B cell (primary cell): ENCODE results near the gene MAP1S. TPM values are rescaled to one million over a fixed set of nuclear protein-coding genes. Genes with fewer than 3 reads are reported as not detected.

Experiments
- ATAC-seq: fragments of 200-7000 bp; cut with Tn5 transposase; one replicate; pipeline ENCODE4 v1.10.0; 2021; ENCODE audit warnings: low read depth, mild to moderate bottlenecking, moderate number of reproducible peaks, moderate library complexity
- CTCF ChIA-PET: fragments of 350-600 bp; sonication (Branson Sonifier 250); formaldehyde crosslinking; loops from one replicate; lab custom pipeline; 2021; ENCODE audit warnings: antibody characterized with exemption, inconsistent platforms; lab: Charles Lee
- POLR2A ChIA-PET: fragments of 350-600 bp; sonication (Branson Sonifier 250); formaldehyde crosslinking; loops from one replicate; lab custom pipeline; 2021; ENCODE audit warnings: antibody characterized with exemption; lab: Charles Lee
- DNase-seq: peaks from one replicate; pipeline ENCODE4 v3.0.0; 2013
- H2AFZ ChIP-seq: 2 replicates; pipeline ENCODE4 v1.6.1; 2012; ENCODE audit warnings: mild to moderate bottlenecking, low read depth, low read length; ENCODE audit not compliant: insufficient read depth, poor library complexity, severe bottlenecking
- H3K27ac ChIP-seq, 2 donors: 1 replicate in 1 of 2; 2 replicates in 1 of 2; pipeline ENCODE4 v1.5.1; 2012 to 2013; ENCODE audit warnings: low read length in 2 of 2, mild to moderate bottlenecking in 2 of 2, moderate library complexity in 1 of 2
- H3K27me3 ChIP-seq, 4 experiments: fragments of 200-600 bp in 1 of 4; sonication (generic) in 1 of 4; replicated peaks in 1 of 4; 1 replicate in 2 of 4; 2 replicates in 2 of 4; pipeline versions ENCODE4 v1.6.1 to v1.7.0; 2013 to 2016; ENCODE audit warnings: low read length in 3 of 4, mild to moderate bottlenecking in 2 of 4, mixed read lengths in 1 of 4, moderate library complexity in 1 of 4; ENCODE audit not compliant: insufficient read depth in 4 of 4, control insufficient read depth in 3 of 4; ENCODE audit errors: control extremely low read depth in 1 of 4
- H3K36me3 ChIP-seq, 2 experiments: replicated peaks in 1 of 2; 1 replicate in 1 of 2; 2 replicates in 1 of 2; pipeline versions ENCODE4 v1.6.1 to v1.7.1; 2013; ENCODE audit warnings: low read length in 1 of 2; ENCODE audit not compliant: insufficient read depth in 2 of 2, control insufficient read depth in 1 of 2; ENCODE audit errors: control extremely low read depth in 1 of 2, extremely low read depth in 1 of 2
- H3K4me1 ChIP-seq, 2 donors: fragments of 200-600 bp in 1 of 2; sonication (generic) in 1 of 2; 1 replicate in 1 of 2; 2 replicates in 1 of 2; pipeline versions ENCODE4 v1.5.1 to v1.6.1; 2013 to 2017; ENCODE audit warnings: low read length in 2 of 2; ENCODE audit not compliant: control insufficient read depth in 2 of 2, insufficient read depth in 2 of 2
- H3K4me2 ChIP-seq: replicated peaks from 2 replicates; pipeline ENCODE3; 2012; ENCODE audit warnings: mild to moderate bottlenecking, low read depth, low read length; ENCODE audit not compliant: poor library complexity, severe bottlenecking
- H3K4me3 ChIP-seq, 5 experiments: fragments of 200-600 bp in 1 of 5; sonication (generic) in 1 of 5; 1 replicate in 3 of 5; 2 replicates in 2 of 5; pipeline versions ENCODE4 v1.5.1 to v1.7.0; 2011 to 2016; ENCODE audit warnings: low read length in 4 of 5, mild to moderate bottlenecking in 4 of 5, low read depth in 2 of 5, control low read depth in 1 of 5, moderate library complexity in 1 of 5; ENCODE audit not compliant: insufficient read depth in 1 of 5; ENCODE audit errors: control extremely low read depth in 1 of 5, extremely low read depth in 1 of 5
- H3K79me2 ChIP-seq: fragments of 200-600 bp; sonication (generic); one replicate; pipeline ENCODE4 v1.6.0; 2016; ENCODE audit warnings: low read length; ENCODE audit not compliant: control insufficient read depth, insufficient read depth
- H3K9ac ChIP-seq: fragments of 200-600 bp; sonication (generic); 2 replicates; pipeline ENCODE4 v1.6.1; 2017; ENCODE audit warnings: mild to moderate bottlenecking, low read length, moderate library complexity
- H3K9me3 ChIP-seq, 3 donors: one replicate each; pipeline versions ENCODE4 v1.6.1 to v1.7.1; 2013; ENCODE audit warnings: low read length in 2 of 3; ENCODE audit not compliant: control insufficient read depth in 2 of 3, insufficient read depth in 1 of 3; ENCODE audit errors: control extremely low read depth in 1 of 3
- H4K20me1 ChIP-seq: 2 replicates; pipeline ENCODE4 v1.6.0; 2012; ENCODE audit warnings: mild to moderate bottlenecking, low read length; ENCODE audit not compliant: insufficient read depth, control insufficient read depth, poor library complexity, severe bottlenecking
- H3K27ac Mint-ChIP-seq: one replicate; pipeline ENCODE4 v1.8.0; 2021; ENCODE audit warnings: mixed read lengths
- H3K27me3 Mint-ChIP-seq: one replicate; pipeline ENCODE4 v1.8.0; 2021; ENCODE audit warnings: mixed read lengths
- H3K4me1 Mint-ChIP-seq: one replicate; pipeline ENCODE4 v1.8.0; 2021; ENCODE audit warnings: mixed read lengths
- H3K4me3 Mint-ChIP-seq: one replicate; pipeline ENCODE4 v1.8.0; 2021; ENCODE audit warnings: mixed read lengths
- H3K9me3 Mint-ChIP-seq: one replicate; pipeline ENCODE4 v1.8.0; 2022; ENCODE audit warnings: mixed read lengths; ENCODE audit not compliant: insufficient read depth
- EZH2 ChIP-seq: IDR thresholded peaks from 2 replicates; pipeline ENCODE4 v1.6.1; 2012; ENCODE audit warnings: borderline replicate concordance, low read depth, mild to moderate bottlenecking, moderate library complexity, low read length; ENCODE audit not compliant: insufficient read depth, poor library complexity, severe bottlenecking
- WGBS: methylation state at CpG from one replicate; pipeline ENCODE4 v1.1.5; 2013; ENCODE audit warnings: missing lambda C conversion rate; ENCODE audit not compliant: insufficient coverage; 5-methylcytosine and 5-hydroxymethylcytosine counted together
- intact Hi-C: fragments of 100-400 bp; cut with micrococcal nuclease; formaldehyde crosslinking; loops from one replicate; pipeline ENCODE4 v1.10.0; 2022
- polyA plus RNA-seq: library from polyadenylated mRNA; depleted of rRNA; stranded (reverse); fragments of >200 nt; gene quantifications from 2 replicates; pipeline ENCODE4 v1.2.3, GENCODE V29; 2012
- total RNA-seq, 2 donors: library from RNA; stranded (reverse); fragments of 120-200 nt in 1 of 2; gene quantifications; 1 replicate in 1 of 2; 2 replicates in 1 of 2; pipeline versions ENCODE4 v1.2.3 to v1.2.4, GENCODE V29; 2013 to 2022
- TF ChIP-seq, protein P1 (sequence below): fragments of 200-600 bp; IDR thresholded peaks from one replicate; pipeline ENCODE4 v1.8.0; 2022; ENCODE audit warnings: antibody characterized with exemption, mild to moderate bottlenecking

MAP1S gene
- total and polyA plus RNA-seq, 2 donors (not counting 1 experiment from before 2014, with no cell fraction given), result 38.2 to 83.0 TPM

- POLR2A ChIA-PET, result interaction anchor here (0.6 to 1.7 kb wide), 7 partner anchors 13 to 592 kb away, joined by 3 to 18 read pairs (median 5); partner anchors contain the start of genes CCDC124 and MAP1S
- Mint-ChIP-seq H3K27ac (peak overlapping the region; percentile 93), H3K4me1 (peaks cover 76% of the 10 kb centered on the region), H3K4me3 (peak overlapping the region; percentile 84), H3K9me3 (no peaks in the 10 kb centered on the region), H3K27me3 (no peaks in the 10 kb centered on the region)
- TF ChIP-seq, protein P1, sequence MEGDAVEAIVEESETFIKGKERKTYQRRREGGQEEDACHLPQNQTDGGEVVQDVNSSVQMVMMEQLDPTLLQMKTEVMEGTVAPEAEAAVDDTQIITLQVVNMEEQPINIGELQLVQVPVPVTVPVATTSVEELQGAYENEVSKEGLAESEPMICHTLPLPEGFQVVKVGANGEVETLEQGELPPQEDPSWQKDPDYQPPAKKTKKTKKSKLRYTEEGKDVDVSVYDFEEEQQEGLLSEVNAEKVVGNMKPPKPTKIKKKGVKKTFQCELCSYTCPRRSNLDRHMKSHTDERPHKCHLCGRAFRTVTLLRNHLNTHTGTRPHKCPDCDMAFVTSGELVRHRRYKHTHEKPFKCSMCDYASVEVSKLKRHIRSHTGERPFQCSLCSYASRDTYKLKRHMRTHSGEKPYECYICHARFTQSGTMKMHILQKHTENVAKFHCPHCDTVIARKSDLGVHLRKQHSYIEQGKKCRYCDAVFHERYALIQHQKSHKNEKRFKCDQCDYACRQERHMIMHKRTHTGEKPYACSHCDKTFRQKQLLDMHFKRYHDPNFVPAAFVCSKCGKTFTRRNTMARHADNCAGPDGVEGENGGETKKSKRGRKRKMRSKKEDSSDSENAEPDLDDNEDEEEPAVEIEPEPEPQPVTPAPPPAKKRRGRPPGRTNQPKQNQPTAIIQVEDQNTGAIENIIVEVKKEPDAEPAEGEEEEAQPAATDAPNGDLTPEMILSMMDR, result no peak
- TF ChIP-seq EZH2, result no peak
- CTCF ChIA-PET, result interaction anchor here (0.6 to 11.3 kb wide), 27 partner anchors 7 to 230 kb away, joined by 3 to 122 read pairs (median 5); partner anchors contain the start of genes CCDC124 and MAP1S
- WGBS, result no CpG with 5 or more reads among the region's 1 CpG
- Histone ChIP-seq H3K27ac (peak overlapping the region; percentile 56 to 70), H3K36me3 (peaks cover 7 to 34% of the 10 kb centered on the region in 2 experiments), H3K27me3 (no peaks in the 10 kb centered on the region), H2AFZ (no peak overlapping the region), H3K4me1 (peaks cover 52 to 66% of the 10 kb centered on the region in 2 donors), H3K9me3 (no peaks in the 10 kb centered on the region), H3K9ac (peak overlapping the region; percentile 6), H4K20me1 (peaks cover 23% of the 10 kb centered on the region), H3K4me2 (peak overlapping the region; percentile 62), H3K79me2 (peaks cover 80% of the 10 kb centered on the region), H3K4me3 (peak overlapping the region in 3 of 5 experiments; percentile 13 to 41 (median 34))
- DNase-seq (no peak), ATAC-seq (no peak)
- intact Hi-C loops, result loop anchor here (1.0 to 10.0 kb wide), 5 partner anchors 17 to 439 kb away; partner anchors contain the start of genes MAP1S and MPV17L2
Measured at GRCh38 chr19:17755443-17755890, 36.2 kb downstream of the MAP1S start.
